Spinal cord (tissue), 10 donors: ENCODE data around the gene SLK. TPM values are rescaled to one million over a fixed set of nuclear protein-coding genes. Genes with fewer than 3 reads are reported as not detected.

Source experiments
- DNase-seq, 6 donors: peaks; one replicate each; pipeline versions ENCODE4 v3.0.0 to v3.0.0-alpha.2; 2013 to 2015; ENCODE audit warnings: low spot score in 6 of 6, low read depth in 4 of 6
- H3K27ac ChIP-seq: one replicate; pipeline ENCODE4 v1.5.1; 2013; ENCODE audit warnings: low read depth, low read length, control low read depth
- H3K27me3 ChIP-seq: one replicate; pipeline ENCODE4 v1.6.1; 2013; ENCODE audit warnings: low read length; ENCODE audit not compliant: control insufficient read depth, insufficient read depth
- H3K36me3 ChIP-seq: one replicate; pipeline ENCODE4 v1.6.1; 2013; ENCODE audit warnings: low read length; ENCODE audit not compliant: control insufficient read depth, insufficient read depth
- H3K4me1 ChIP-seq: one replicate; pipeline ENCODE4 v1.6.1; 2013; ENCODE audit warnings: low read length; ENCODE audit not compliant: control insufficient read depth, insufficient read depth
- H3K4me3 ChIP-seq: one replicate; pipeline ENCODE4 v1.5.1; 2013; ENCODE audit warnings: low read depth, low read length, control low read depth
- H3K9me3 ChIP-seq: one replicate; pipeline ENCODE4 v1.6.1; 2013; ENCODE audit warnings: low read length; ENCODE audit not compliant: control insufficient read depth, insufficient read depth
- WGBS: methylation state at CpG from one replicate; pipeline ENCODE4 v1.1.5; 2013; ENCODE audit warnings: missing lambda C conversion rate; ENCODE audit not compliant: insufficient coverage; 5-methylcytosine and 5-hydroxymethylcytosine counted together
- polyA plus RNA-seq, 2 donors: library from polyadenylated mRNA; unstranded; fragments of 120-200 nt; gene quantifications; one replicate each; pipeline ENCODE4 v1.2.1, GENCODE V29; 2013; ENCODE audit not compliant: insufficient read length in 2 of 2
- total RNA-seq, 2 donors: library from RNA; depleted of rRNA in 1 of 2; stranded (reverse); fragments of 120-200 nt in 1 of 2; fragments of >200 nt in 1 of 2; gene quantifications; one replicate each; pipeline versions ENCODE4 v1.2.3 to v1.2.4, GENCODE V29; 2013 to 2014
- donor health status: healthy.

SLK gene
- total and polyA plus RNA-seq, 4 donors = 15.1 to 65.5 (median 37.6) TPM

- peak in 1 of 6 donors; percentile 13 for DNase-seq
- Histone ChIP-seq H3K4me1 (peaks cover 4% of the 10 kb centered on the region), H3K4me3 (no peak overlapping the region), H3K27me3 (no peaks in the 10 kb centered on the region), H3K9me3 (no peaks in the 10 kb centered on the region), H3K27ac (no peak overlapping the region), H3K36me3 (no peaks in the 10 kb centered on the region)
- WGBS = 36% methylated on average over 4 of the region's 6 CpGs
Measured at GRCh38 chr10:103936022-103936421, 30.9 kb upstream of the SLK start.

- Histone ChIP-seq H3K27me3 (no peaks in the 10 kb centered on the region), H3K9me3 (no peaks in the 10 kb centered on the region), H3K4me1 (no peaks in the 10 kb centered on the region), H3K27ac (no peak overlapping the region), H3K36me3 (no peaks in the 10 kb centered on the region), H3K4me3 (no peak overlapping the region)
- DNase-seq = peak in 1 of 6 donors; percentile 28
Measured at GRCh38 chr10:103939522-103939921, 27.4 kb upstream of the SLK start.

DNA sequence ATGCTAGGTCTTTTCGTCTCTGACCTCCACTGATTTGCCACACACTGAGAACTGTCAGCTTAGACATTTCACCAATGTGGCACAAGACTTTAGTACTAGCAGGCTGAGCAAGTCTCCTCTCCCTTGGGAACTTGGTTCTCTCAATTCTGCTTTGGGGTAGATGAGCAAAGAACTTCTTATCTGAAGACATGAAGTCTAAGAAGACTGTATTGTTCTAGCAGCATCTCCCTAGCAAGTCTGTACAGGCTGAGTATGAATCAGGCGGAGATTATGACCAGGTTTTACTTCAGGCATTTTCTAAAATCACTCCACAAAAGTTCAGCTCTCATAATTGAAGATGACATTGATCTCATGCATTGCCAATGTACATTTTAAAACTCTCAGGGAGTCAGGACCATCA is 25.1 kb upstream of the SLK start:
- H3K4me1 ChIP-seq = no peaks in the 10 kb centered on the region
- no peaks in the 10 kb centered on the region for H3K36me3 ChIP-seq
- no peak overlapping the region for H3K4me3 ChIP-seq
- no peaks in the 10 kb centered on the region for H3K27me3 ChIP-seq
- H3K27ac ChIP-seq = no peak overlapping the region
- WGBS = no CpG with 5 or more reads among the region's 2 CpGs
- H3K9me3 ChIP-seq = no peaks in the 10 kb centered on the region
- no peak for DNase-seq

DNA sequence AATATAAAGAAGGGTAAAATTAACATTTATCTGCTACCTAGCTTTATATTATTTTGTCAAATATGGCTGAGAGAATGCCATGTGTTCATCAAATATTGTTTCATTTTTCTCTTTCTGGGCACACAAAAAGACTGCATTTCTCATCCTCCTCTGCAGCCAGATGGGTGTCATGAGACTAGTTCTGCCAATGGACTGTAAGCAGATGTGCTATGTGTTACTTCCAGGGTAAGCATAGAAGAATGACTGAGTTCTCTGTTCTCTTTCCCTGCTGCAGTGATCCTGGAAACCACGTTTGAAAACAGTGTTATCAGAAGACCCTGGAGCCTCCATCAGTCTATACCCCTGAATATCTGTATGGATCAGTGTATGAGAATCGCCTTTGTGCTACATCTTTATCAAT is 24.1 kb upstream of the SLK start:
- WGBS = no CpG with 5 or more reads among the region's 2 CpGs
- DNase-seq = peak in 1 of 6 donors; percentile 48
- H3K36me3 ChIP-seq = no peaks in the 10 kb centered on the region
- H3K27ac ChIP-seq = no peak overlapping the region
- H3K4me3 ChIP-seq = no peak overlapping the region
- no peaks in the 10 kb centered on the region for H3K9me3 ChIP-seq
- H3K4me1 ChIP-seq = no peaks in the 10 kb centered on the region
- H3K27me3 ChIP-seq = no peaks in the 10 kb centered on the region

- Histone ChIP-seq H3K27me3 (no peaks in the 10 kb centered on the region), H3K4me1 (no peaks in the 10 kb centered on the region), H3K27ac (no peak overlapping the region), H3K4me3 (no peak overlapping the region), H3K9me3 (no peaks in the 10 kb centered on the region), H3K36me3 (no peaks in the 10 kb centered on the region)
- 75% methylated on average over 1 of the region's 3 CpGs for WGBS
- no peak for DNase-seq
Measured at GRCh38 chr10:103947799-103948516, 19.0 kb upstream of the SLK start.

GRCh38 chr10:103949728-103950127 is 17.2 kb upstream of the SLK start:
- H3K4me3 ChIP-seq = no peak overlapping the region
- no peak for DNase-seq
- no peaks in the 10 kb centered on the region for H3K36me3 ChIP-seq
- H3K27ac ChIP-seq = no peak overlapping the region
- WGBS = 90% methylated on average over 2 of the region's 4 CpGs
- no peaks in the 10 kb centered on the region for H3K27me3 ChIP-seq
- no peaks in the 10 kb centered on the region for H3K9me3 ChIP-seq
- H3K4me1 ChIP-seq = no peaks in the 10 kb centered on the region

GRCh38 chr10:103951183-103951582 is 15.8 kb upstream of the SLK start:
- Histone ChIP-seq H3K4me1 (no peaks in the 10 kb centered on the region), H3K27me3 (no peaks in the 10 kb centered on the region), H3K36me3 (no peaks in the 10 kb centered on the region), H3K9me3 (no peaks in the 10 kb centered on the region), H3K27ac (no peak overlapping the region), H3K4me3 (no peak overlapping the region)
- 44% methylated on average over 2 of the region's 2 CpGs for WGBS
- no peak for DNase-seq

- no peaks in the 10 kb centered on the region for H3K9me3 ChIP-seq
- DNase-seq = no peak
- H3K27ac ChIP-seq = no peak overlapping the region
- no peaks in the 10 kb centered on the region for H3K36me3 ChIP-seq
- H3K27me3 ChIP-seq = no peaks in the 10 kb centered on the region
- H3K4me3 ChIP-seq = no peak overlapping the region
- no CpG with 5 or more reads among the region's 4 CpGs for WGBS
- no peaks in the 10 kb centered on the region for H3K4me1 ChIP-seq
Measured at GRCh38 chr10:103951942-103952341, 15.0 kb upstream of the SLK start.

DNA sequence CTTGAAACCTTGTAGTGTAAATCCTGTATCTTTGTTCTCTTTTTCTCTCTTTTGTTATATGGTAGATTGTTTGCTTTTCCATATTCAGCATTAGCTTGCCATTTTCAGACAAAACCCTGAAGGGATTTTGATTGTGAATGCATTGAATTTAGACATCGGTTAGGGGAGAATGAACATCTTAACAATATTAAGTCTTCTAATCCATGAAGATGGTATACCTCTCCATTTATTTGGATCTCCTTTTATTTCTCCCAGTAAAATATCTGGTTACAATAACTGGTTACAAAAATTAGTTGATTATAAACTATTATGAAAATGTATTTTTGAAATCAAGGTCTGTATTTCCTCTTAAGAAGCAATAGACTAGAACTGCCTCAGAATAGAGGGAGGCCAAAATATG is 12.4 kb upstream of the SLK start:
- no CpG with 5 or more reads among the region's 1 CpG for WGBS
- no peak for DNase-seq
- H3K27ac ChIP-seq = no peak overlapping the region
- no peaks in the 10 kb centered on the region for H3K36me3 ChIP-seq
- no peak overlapping the region for H3K4me3 ChIP-seq
- H3K27me3 ChIP-seq = no peaks in the 10 kb centered on the region
- H3K4me1 ChIP-seq = no peaks in the 10 kb centered on the region
- H3K9me3 ChIP-seq = no peaks in the 10 kb centered on the region

DNA sequence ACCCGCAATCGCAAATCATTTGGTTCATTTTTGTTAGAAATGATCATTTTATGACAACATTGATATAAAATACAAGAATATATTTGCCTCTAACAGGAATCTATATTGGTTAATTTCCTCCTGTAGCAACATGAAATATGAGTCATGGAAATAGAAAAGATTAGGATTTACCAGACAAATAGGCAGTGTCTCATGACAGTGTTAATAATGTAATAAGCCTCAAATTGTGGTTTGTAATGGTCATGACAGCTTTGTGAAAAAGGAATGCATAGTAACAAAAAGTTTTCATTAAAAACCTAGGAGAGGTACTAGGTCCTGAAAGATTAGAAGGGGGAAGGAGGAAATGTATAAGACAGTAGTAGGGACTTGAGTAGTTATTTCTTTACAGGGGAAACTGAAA is 7.9 kb upstream of the SLK start:
- Histone ChIP-seq H3K4me1 (no peaks in the 10 kb centered on the region), H3K4me3 (no peak overlapping the region), H3K36me3 (no peaks in the 10 kb centered on the region), H3K27me3 (no peaks in the 10 kb centered on the region), H3K27ac (no peak overlapping the region), H3K9me3 (no peaks in the 10 kb centered on the region)
- WGBS = no CpG with 5 or more reads among the region's 2 CpGs
- no peak for DNase-seq
